Panc1 (cell line): ENCODE measurements around the gene PPP1CA.

Experiments
- CTCF ChIP-seq: fragments of 450-650 bp; IDR thresholded peaks from 2 replicates; pipeline ENCODE4 v1.5.1; 2017; ENCODE audit warnings: mild to moderate bottlenecking
- POLR2AphosphoS5 ChIP-seq: IDR thresholded peaks from 2 replicates; pipeline ENCODE4 v1.6.1; 2012; ENCODE audit warnings: mild to moderate bottlenecking, low read depth, low read length, moderate library complexity
- REST ChIP-seq, 2 experiments: IDR thresholded peaks; 2 replicates each; pipeline ENCODE4 v1.6.1; 2011 to 2012; ENCODE audit warnings: low read depth in 2 of 2, control low read depth in 1 of 2, low read length in 1 of 2, mild to moderate bottlenecking in 1 of 2, moderate library complexity in 1 of 2; ENCODE audit not compliant: insufficient read depth in 1 of 2
- TCF7L2 ChIP-seq: IDR thresholded peaks from 2 replicates; pipeline ENCODE4 v1.6.1; 2011; ENCODE audit warnings: mild to moderate bottlenecking, low read depth, low read length, inconsistent platforms

GRCh38 chr11:67432655-67433349 lies 31.1 kb upstream of the PPP1CA start:
- TF ChIP-seq CTCF (no peak), POLR2AphosphoS5 (no peak), REST (IDR thresholded peaks at IDR 0.05; ENCODE audit: insufficient read depth in 1 of 2, low read depth in 2 of 2, low read length in 1 of 2) (no peak), TCF7L2 (no peak)
